CD14-positive monocyte (primary cell): Measurements from ENCODE around the gene IL1B. TPM values are rescaled to one million over a fixed set of nuclear protein-coding genes. Genes with fewer than 3 reads are reported as not detected.

Experiments used
- DNase-seq, 3 donors: peaks; one replicate each; pipeline ENCODE4 v3.0.0-alpha.2; 2011 to 2022
- H2AFZ ChIP-seq: 2 replicates; pipeline ENCODE4 v1.6.0; 2012; ENCODE audit warnings: mild to moderate bottlenecking, low read depth, low read length, inconsistent platforms; ENCODE audit not compliant: insufficient read depth, poor library complexity, severe bottlenecking
- H3K27ac ChIP-seq, 2 donors: 1 replicate in 1 of 2; 2 replicates in 1 of 2; pipeline ENCODE4 v1.5.1; 2012 to 2013; ENCODE audit warnings: low read length in 2 of 2, control low read depth in 1 of 2, inconsistent platforms in 1 of 2, low read depth in 1 of 2, mild to moderate bottlenecking in 1 of 2
- H3K27me3 ChIP-seq, 2 donors: one replicate each; pipeline versions ENCODE4 v1.6.0 to v1.6.1; 2011 to 2013; ENCODE audit warnings: low read length in 2 of 2; ENCODE audit not compliant: control insufficient read depth in 2 of 2, insufficient read depth in 2 of 2
- H3K36me3 ChIP-seq, 2 donors: replicated peaks in 1 of 2; 1 replicate in 1 of 2; 2 replicates in 1 of 2; pipeline versions ENCODE4 v1.5.1 to v1.6.1; 2012 to 2013; ENCODE audit warnings: low read length in 2 of 2, control low read depth in 1 of 2, inconsistent platforms in 1 of 2, mild to moderate bottlenecking in 1 of 2; ENCODE audit not compliant: insufficient read depth in 2 of 2, control insufficient read depth in 1 of 2
- H3K4me1 ChIP-seq, 2 donors: 1 replicate in 1 of 2; 2 replicates in 1 of 2; pipeline versions ENCODE4 v1.5.1 to v1.6.1; 2012 to 2013; ENCODE audit warnings: low read length in 2 of 2, control low read depth in 1 of 2, inconsistent platforms in 1 of 2, mild to moderate bottlenecking in 1 of 2, moderate library complexity in 1 of 2; ENCODE audit not compliant: insufficient read depth in 2 of 2, control insufficient read depth in 1 of 2
- H3K4me2 ChIP-seq: replicated peaks from 2 replicates; pipeline ENCODE3; 2012; ENCODE audit warnings: low read length, moderate library complexity, mild to moderate bottlenecking; ENCODE audit not compliant: poor library complexity, severe bottlenecking; ENCODE audit errors: extremely low read depth
- H3K4me3 ChIP-seq, 3 experiments: fragments of 200-600 bp in 1 of 3; sonication (generic) in 1 of 3; replicated peaks in 1 of 3; 1 replicate in 2 of 3; 2 replicates in 1 of 3; pipeline ENCODE4 v1.5.1; 2011 to 2013; ENCODE audit warnings: low read length in 3 of 3, mild to moderate bottlenecking in 3 of 3, control low read depth in 2 of 3, low read depth in 2 of 3, inconsistent platforms in 1 of 3, moderate library complexity in 1 of 3
- H3K79me2 ChIP-seq: 2 replicates; pipeline ENCODE4 v1.6.0; 2012; ENCODE audit warnings: mild to moderate bottlenecking, control low read depth, inconsistent platforms, low read length, moderate library complexity; ENCODE audit not compliant: insufficient read depth
- H3K9ac ChIP-seq: 2 replicates; pipeline ENCODE4 v1.6.0; 2017; ENCODE audit warnings: low read length, mild to moderate bottlenecking; ENCODE audit not compliant: insufficient read depth, poor library complexity, severe bottlenecking
- H3K9me3 ChIP-seq, 2 donors: replicated peaks in 1 of 2; 1 replicate in 1 of 2; 2 replicates in 1 of 2; pipeline versions ENCODE4 v1.5.1 to v1.6.1; 2012 to 2013; ENCODE audit warnings: low read length in 2 of 2, control low read depth in 1 of 2; ENCODE audit not compliant: control insufficient read depth in 1 of 2, insufficient read depth in 1 of 2
- H4K20me1 ChIP-seq: 2 replicates; pipeline ENCODE4 v1.6.0; 2012; ENCODE audit warnings: mild to moderate bottlenecking, low read length, control low read depth, moderate library complexity; ENCODE audit not compliant: insufficient read depth
- H3K27ac Mint-ChIP-seq, 7 donors: one replicate each; pipeline ENCODE4 v1.8.0; 2020; ENCODE audit warnings: mild to moderate bottlenecking in 7 of 7, mixed read lengths in 7 of 7, moderate library complexity in 6 of 7, inconsistent platforms in 2 of 7
- H3K27me3 Mint-ChIP-seq, 3 donors: one replicate each; pipeline ENCODE4 v1.8.0; 2021 to 2022; ENCODE audit warnings: low read depth in 3 of 3, mild to moderate bottlenecking in 3 of 3, mixed read lengths in 3 of 3, moderate library complexity in 3 of 3, inconsistent platforms in 1 of 3
- H3K36me3 Mint-ChIP-seq, 2 donors: one replicate each; pipeline ENCODE4 v1.8.0; 2020; ENCODE audit warnings: mixed read lengths in 2 of 2, inconsistent platforms in 1 of 2, mild to moderate bottlenecking in 1 of 2
- H3K4me1 Mint-ChIP-seq: one replicate; pipeline ENCODE4 v1.8.0; 2020; ENCODE audit warnings: mild to moderate bottlenecking, mixed read lengths
- H3K4me3 Mint-ChIP-seq, 2 donors: one replicate each; pipeline ENCODE4 v1.8.0; 2020; ENCODE audit warnings: mild to moderate bottlenecking in 2 of 2, mixed read lengths in 2 of 2, moderate library complexity in 1 of 2
- H3K9me3 Mint-ChIP-seq, 7 donors: one replicate each; pipeline ENCODE4 v1.8.0; 2020 to 2022; ENCODE audit warnings: mixed read lengths in 7 of 7, mild to moderate bottlenecking in 6 of 7, moderate library complexity in 6 of 7, inconsistent platforms in 2 of 7
- CTCF ChIP-seq: fragments of 200-600 bp; IDR thresholded peaks from one replicate; pipeline ENCODE4 v1.8.0; 2022; ENCODE audit warnings: antibody characterized with exemption, mild to moderate bottlenecking
- WGBS: methylation state at CpG from one replicate; pipeline ENCODE4 v1.1.5; 2013; ENCODE audit warnings: missing lambda C conversion rate; ENCODE audit not compliant: insufficient coverage; 5-methylcytosine and 5-hydroxymethylcytosine counted together
- intact Hi-C, 2 donors: fragments of 100-400 bp; cut with micrococcal nuclease; formaldehyde crosslinking; loops; one replicate each; pipeline versions ENCODE4 v1.15.0 to v1.15.1; 2023
- polyA plus RNA-seq, 3 donors: library from polyadenylated mRNA; depleted of rRNA in 1 of 3; unstranded in 2 of 3; stranded (reverse) in 1 of 3; fragments of 300-500 nt in 2 of 3; fragments of >200 nt in 1 of 3; fragmentation: Illumina TruSeq in 2 of 3; gene quantifications; 1 replicate in 2 of 3; 2 replicates in 1 of 3; pipeline ENCODE4 v1.2.3, GENCODE V29; 2012 to 2021

Gene IL1B
- polyA plus RNA-seq, 3 donors, result 65.1 to 1,419 (median 114) TPM

DNA sequence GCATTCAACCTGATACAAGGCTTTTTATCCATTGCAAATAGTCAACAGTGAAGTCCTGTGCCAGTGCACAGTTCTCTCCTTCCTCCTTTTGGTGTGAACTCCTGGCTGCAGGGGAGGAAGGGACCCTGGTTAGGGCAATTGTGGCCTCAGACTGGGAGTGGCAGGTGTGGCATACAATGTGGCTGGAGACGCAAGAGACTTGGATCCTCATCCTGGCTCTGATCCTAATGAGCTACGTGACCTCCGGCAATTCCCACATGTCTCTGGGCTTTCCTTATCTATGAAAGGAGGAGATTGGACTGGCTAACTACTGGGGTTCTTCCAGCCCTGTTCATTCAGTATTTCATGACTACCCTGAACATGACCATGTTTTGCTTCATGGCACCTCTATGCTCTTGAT is 41.7 kb downstream of the IL1B start:
- Histone ChIP-seq H3K4me3 (no peak overlapping the region), H3K79me2 (no peaks in the 10 kb centered on the region), H3K4me2 (no peak overlapping the region), H3K36me3 (no peaks in the 10 kb centered on the region), H4K20me1 (peaks cover 4% of the 10 kb centered on the region), H3K27me3 (no peaks in the 10 kb centered on the region), H3K9ac (no peak overlapping the region), H2AFZ (no peak overlapping the region), H3K4me1 (peaks cover 53 to 63% of the 10 kb centered on the region in 2 donors), H3K27ac (peak overlapping the region in 1 of 2 donors; percentile 99), H3K9me3 (no peaks in the 10 kb centered on the region)
- peaks cover 5 to 10% (median 6%) of the 10 kb centered on the region in 7 donors for H3K9me3 Mint-ChIP-seq
- H3K4me1 Mint-ChIP-seq, result peaks cover 46% of the 10 kb centered on the region
- intact Hi-C loops, result loop anchor here (5.0 to 10.0 kb wide), 5 partner anchors 33 to 90 kb away; partner anchors contain the start of genes CKAP2L (in 1 of the 2) and IL1B (in 1 of the 2)
- H3K36me3 Mint-ChIP-seq, result no peaks in the 10 kb centered on the region
- no peak for TF ChIP-seq CTCF
- DNase-seq, result peak in 2 of 3 donors; percentile 44 to 60
- 73% methylated on average over 3 of the region's 3 CpGs for WGBS
- H3K27me3 Mint-ChIP-seq, result peaks cover 2 to 4% (median 4%) of the 10 kb centered on the region in 3 donors
- H3K27ac Mint-ChIP-seq, result peak overlapping the region; percentile 61 to 99 (median 95)
- no peak overlapping the region for H3K4me3 Mint-ChIP-seq

GRCh38 chr2:112794131-112794733 is 42.3 kb downstream of the IL1B start:
- no peaks in the 10 kb centered on the region for H3K9me3 ChIP-seq
- Mint-ChIP-seq H3K9me3 (peaks cover 4 to 10% (median 6%) of the 10 kb centered on the region in 7 donors), H3K27me3 (peaks cover 2 to 4% (median 4%) of the 10 kb centered on the region in 3 donors), H3K4me3 (peak overlapping the region in 1 of 2 donors; percentile 53), H3K4me1 (peaks cover 44% of the 10 kb centered on the region), H3K36me3 (no peaks in the 10 kb centered on the region), H3K27ac (peak overlapping the region; percentile 95 to 99 (median 97))
- H3K4me3 ChIP-seq, result peak overlapping the region in 1 of 3 experiments; percentile 29
- no peaks in the 10 kb centered on the region for H3K27me3 ChIP-seq
- H3K79me2 ChIP-seq, result no peaks in the 10 kb centered on the region
- H3K4me2 ChIP-seq, result peak overlapping the region; percentile 36
- H3K4me1 ChIP-seq, result peaks cover 47 to 59% of the 10 kb centered on the region in 2 donors
- peaks cover 4% of the 10 kb centered on the region for H4K20me1 ChIP-seq
- H3K27ac ChIP-seq, result peak overlapping the region; percentile 70 to 99
- H2AFZ ChIP-seq, result no peak overlapping the region
- H3K36me3 ChIP-seq, result no peaks in the 10 kb centered on the region
- peak overlapping the region; percentile 73 for H3K9ac ChIP-seq
- intact Hi-C loops, result loop anchor here in 1 of 2 donors (5.0 to 10.0 kb wide), 2 partner anchors 42 to 91 kb away; no protein-coding TSS in a partner anchor
- 0% methylated on average over 2 of the region's 5 CpGs for WGBS
- peak; percentile 97 to 100 (median 99) for DNase-seq
- TF ChIP-seq CTCF, result no peak
